ENCODE measurements around the gene SCN4A.

- no peak for TF ChIP-seq CTCF (IDR thresholded peaks at IDR 0.05; ENCODE audit: low read depth, low read length)
- no peak for TF ChIP-seq MYC (IDR thresholded peaks at IDR 0.05; ENCODE audit: low read depth, low read length)
Measured at GRCh38 chr17:63939884-63940283, 32.8 kb downstream of the SCN4A start.

All from NB4 (cell line).